ENCODE data around the gene KCNQ5.
"Not testable (repeated sequence)": the region's sequence is repeated elsewhere in the genome, so short reads cannot be mapped to it uniquely, and the experiment has no call there.

Gene KCNQ5

DNA sequence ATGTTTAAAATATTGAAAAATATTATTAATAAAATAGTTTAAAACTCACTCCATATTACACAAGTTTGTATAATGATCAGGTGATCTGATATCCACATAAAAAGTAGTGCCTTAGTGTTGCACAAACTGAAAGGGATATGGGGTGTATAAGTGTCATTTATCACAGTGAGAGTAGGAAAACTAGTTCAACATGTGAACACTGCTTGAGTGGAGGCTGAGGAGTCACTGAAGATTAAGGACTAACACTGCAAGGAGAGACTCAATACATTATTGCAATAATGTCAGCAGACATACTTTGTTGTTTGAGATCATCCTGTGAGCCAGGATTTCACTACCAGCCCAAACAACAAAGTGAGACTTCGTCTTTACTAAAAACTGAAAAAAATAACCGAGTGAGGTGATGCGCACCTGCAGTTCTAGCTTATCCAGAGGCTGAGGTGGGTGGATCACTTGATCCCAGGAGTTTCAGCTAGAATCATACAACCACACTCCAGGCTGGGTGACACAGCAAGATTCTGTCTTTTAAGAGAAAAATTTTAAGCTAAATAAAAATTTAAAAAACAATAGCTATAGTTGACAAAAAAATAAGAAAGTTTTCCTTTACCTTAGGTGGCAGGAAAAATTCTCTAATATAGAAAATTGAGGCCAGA lies 605.9 kb downstream of the KCNQ5 start:
- TF ChIP-seq, protein P1, sequence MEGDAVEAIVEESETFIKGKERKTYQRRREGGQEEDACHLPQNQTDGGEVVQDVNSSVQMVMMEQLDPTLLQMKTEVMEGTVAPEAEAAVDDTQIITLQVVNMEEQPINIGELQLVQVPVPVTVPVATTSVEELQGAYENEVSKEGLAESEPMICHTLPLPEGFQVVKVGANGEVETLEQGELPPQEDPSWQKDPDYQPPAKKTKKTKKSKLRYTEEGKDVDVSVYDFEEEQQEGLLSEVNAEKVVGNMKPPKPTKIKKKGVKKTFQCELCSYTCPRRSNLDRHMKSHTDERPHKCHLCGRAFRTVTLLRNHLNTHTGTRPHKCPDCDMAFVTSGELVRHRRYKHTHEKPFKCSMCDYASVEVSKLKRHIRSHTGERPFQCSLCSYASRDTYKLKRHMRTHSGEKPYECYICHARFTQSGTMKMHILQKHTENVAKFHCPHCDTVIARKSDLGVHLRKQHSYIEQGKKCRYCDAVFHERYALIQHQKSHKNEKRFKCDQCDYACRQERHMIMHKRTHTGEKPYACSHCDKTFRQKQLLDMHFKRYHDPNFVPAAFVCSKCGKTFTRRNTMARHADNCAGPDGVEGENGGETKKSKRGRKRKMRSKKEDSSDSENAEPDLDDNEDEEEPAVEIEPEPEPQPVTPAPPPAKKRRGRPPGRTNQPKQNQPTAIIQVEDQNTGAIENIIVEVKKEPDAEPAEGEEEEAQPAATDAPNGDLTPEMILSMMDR (IDR thresholded peaks at IDR 0.05; ENCODE audit: borderline replicate concordance, insufficient read depth, low read depth, low read length): no peak
- H3K4me3 ChIP-seq (ENCODE audit: low read depth, low read length): no peak overlapping the region

DNA sequence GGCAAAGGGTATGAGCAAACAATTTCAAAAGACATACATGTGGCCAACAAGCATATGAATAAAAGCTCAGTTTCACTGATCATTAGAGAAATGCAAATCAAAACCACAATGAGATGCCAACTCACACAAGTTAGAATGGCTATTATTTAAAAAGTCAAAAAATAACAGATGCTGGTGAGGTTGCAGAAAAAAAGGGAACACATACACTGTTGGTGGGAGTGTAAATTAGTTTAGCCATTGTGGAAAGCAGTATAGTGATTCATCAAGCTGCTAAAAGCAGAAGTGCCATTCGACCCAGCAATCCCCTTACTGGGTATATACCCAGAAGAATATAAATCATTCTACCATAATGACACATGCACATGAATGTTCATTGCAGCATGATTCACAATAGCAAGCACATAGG lies 610.1 kb downstream of the KCNQ5 start:
- TF ChIP-seq, protein P1 (IDR thresholded peaks at IDR 0.05; ENCODE audit: borderline replicate concordance, insufficient read depth, low read depth, low read length): no peak
- H3K4me3 ChIP-seq (ENCODE audit: low read depth, low read length): no peak overlapping the region

DNA sequence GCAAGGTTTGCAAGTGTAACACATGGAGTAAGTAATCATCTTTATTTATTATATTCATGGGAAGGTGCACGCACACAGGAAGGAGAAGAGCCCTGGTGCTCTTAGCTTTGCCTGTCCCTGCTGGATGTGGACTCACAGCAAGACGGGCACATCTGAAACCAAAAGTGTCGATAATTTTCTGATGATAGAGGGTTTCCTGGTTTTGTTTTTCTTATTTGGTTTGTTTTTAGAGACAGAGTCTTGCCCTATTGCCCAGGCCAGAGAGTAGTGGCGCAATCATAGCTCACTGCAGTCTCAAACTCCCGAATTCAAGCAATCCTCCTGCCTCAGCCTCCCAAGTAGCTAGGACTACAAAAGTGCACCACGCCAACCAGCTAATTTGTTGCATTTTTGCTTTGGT lies 611.2 kb downstream of the KCNQ5 start:
- H3K4me3 ChIP-seq (ENCODE audit: low read depth, low read length): no peak overlapping the region
- TF ChIP-seq, protein P1 (IDR thresholded peaks at IDR 0.05; ENCODE audit: borderline replicate concordance, insufficient read depth, low read depth, low read length): no peak

DNA sequence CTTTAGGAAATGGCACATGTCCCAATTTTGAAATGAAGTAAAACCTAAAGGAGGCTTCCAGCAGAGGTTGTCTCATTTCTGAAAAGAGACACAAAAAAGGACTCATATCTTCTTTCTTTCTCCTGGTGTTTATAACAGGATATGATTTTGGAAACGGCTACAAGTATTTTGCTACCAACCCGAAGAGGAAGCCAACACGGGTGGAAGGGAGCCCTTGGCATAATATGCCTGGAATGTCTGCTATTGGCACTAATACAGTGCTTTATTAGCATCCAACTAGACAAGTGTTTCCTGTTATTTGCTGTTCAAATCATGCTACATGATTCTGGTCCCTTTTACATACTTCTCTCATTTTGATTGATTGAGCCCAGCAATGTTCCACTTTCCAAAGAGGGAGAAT lies 612.1 kb downstream of the KCNQ5 start:
- not testable (repeated sequence) for H3K4me3 ChIP-seq (ENCODE audit: low read depth, low read length)

DNA sequence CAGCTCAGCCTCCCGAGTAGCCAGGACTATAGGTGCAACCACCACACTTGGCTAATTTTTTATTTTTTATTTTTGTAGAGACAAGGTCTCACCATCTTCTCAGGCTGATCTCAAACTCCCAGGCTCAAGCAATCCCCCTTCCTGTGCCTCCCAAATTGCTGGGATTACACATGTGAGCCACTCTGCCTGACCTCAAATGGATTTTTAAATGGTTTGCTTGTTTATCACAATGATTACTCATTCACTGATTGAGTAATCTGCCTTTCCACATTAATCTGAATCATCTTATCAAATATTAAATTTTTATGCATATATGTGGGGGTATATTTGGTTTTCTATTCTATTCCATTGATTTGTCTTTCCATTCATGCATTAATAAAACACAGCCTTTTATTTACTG lies 612.9 kb downstream of the KCNQ5 start:
- H3K4me3 ChIP-seq (ENCODE audit: low read depth, low read length): no peak overlapping the region
- TF ChIP-seq, protein P1 (IDR thresholded peaks at IDR 0.05; ENCODE audit: borderline replicate concordance, insufficient read depth, low read depth, low read length): no peak

DNA sequence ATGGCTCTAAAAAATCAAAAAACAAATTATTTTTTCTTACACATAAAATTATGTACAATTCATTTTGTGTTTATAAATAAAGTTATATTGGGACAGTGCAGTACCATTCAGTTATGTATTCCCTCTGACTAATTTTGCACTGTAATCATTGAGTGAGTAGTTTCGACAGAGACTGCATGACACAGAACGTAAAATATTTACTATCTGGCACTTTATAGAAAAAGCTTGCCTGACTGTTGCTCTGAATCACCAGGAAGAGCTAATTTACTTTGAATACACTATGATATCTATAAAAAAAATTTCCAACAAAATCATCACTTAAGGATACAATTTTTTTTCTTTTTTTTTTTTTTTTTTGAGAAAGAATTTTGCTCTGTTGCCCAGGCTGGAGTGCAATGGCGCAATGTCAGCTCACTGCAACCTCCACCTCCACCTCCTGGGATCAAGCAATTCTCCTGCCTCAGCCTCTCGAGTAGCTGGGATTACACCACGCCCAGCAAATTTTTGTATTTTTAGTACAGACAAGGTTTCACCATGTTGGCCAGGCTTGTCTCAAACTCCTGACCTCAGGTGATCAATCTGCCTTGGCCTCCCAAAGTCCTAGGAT lies 614.4 kb downstream of the KCNQ5 start:
- TF ChIP-seq, protein P1 (IDR thresholded peaks at IDR 0.05; ENCODE audit: borderline replicate concordance, insufficient read depth, low read depth, low read length): no peak
- no peak overlapping the region for H3K4me3 ChIP-seq (ENCODE audit: low read depth, low read length)

DNA sequence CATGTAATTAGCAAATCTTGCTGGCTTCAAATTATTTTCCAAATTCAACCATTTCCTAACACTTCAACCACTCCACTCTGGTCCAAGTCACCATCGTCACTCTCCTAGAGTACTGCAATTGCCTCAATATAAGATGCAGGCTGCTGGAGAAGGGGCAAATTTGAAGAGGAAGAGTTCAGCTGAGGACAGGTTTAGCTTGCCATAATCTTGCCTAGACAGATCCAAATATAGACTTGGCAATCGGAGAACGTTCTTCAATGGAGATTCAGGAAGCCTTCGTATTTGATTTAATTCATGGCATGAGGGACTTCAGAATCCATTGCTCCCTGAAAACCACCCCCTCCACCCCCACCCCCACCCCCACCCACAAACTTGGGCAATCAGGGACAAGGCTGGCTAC lies 618.9 kb downstream of the KCNQ5 start:
- no peak overlapping the region for H3K4me3 ChIP-seq (ENCODE audit: low read depth, low read length)
- TF ChIP-seq, protein P1 (IDR thresholded peaks at IDR 0.05; ENCODE audit: borderline replicate concordance, insufficient read depth, low read depth, low read length): no peak
